Activated CD4-positive, alpha-beta T cell treated with anti-CD3 and anti-CD28 coated beads, Interleukin-2, amount 50 U/mL, for 48 hours (primary cell): Measurements from ENCODE around the gene KCNQ1.

ENCODE experiments used
- DNase-seq, 2 experiments: peaks; one replicate each; pipeline ENCODE4 v3.0.0-alpha.2; 2020

Gene KCNQ1

DNA sequence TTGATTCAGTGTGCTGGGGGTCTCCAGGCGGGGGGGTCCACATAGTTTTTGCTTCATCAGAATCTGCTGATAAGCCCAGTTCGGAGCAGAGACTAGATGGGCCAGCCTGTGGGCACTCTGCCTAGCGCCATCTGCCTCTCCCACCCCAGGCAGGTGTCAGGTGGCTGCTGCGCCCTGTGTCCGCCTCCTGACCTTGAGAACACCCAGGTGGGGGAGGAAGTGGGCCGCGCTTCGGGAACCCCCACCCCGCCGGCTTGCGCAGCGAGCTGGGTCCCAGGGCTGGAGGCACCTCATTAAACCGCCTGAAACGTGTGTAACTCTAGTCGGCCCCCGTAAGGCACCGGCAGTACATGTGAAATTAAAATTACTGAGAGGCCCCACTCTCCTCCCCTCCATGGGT is 113.6 kb downstream of the KCNQ1 start:
- DNase-seq, result no peak

DNA sequence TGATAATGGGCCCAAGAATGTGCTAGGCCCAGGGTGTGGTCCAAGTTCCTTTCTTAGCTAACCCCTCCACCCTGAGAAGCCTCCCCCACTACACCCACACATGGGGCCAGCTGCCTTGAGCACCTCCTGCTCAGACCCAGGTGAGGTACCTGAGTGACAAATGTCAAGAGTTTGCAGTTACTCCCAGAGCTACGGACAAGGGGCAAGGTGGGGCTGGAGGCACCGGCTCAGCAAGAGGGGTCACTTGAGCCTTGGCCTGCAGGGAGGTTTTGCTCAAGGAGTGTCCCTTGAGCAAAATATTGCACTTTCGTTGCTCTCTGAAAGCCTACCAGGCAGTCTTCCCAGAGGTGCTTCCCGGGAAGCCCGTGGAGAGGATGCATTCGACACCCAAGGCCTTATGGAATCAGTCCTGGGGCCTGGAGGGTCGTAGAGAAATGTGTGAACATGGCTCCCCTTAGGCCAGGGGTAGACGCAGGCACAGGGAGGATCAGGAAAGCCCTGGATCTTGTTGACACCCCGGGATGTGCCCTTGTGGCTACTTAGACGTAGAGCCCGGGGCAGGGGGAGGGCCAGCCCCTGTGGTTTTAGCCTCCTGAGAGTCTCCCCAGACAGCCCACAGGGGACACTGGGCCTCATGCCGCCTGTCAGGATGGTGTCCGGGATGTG is 114.2 kb downstream of the KCNQ1 start:
- DNase-seq, result no peak

DNA sequence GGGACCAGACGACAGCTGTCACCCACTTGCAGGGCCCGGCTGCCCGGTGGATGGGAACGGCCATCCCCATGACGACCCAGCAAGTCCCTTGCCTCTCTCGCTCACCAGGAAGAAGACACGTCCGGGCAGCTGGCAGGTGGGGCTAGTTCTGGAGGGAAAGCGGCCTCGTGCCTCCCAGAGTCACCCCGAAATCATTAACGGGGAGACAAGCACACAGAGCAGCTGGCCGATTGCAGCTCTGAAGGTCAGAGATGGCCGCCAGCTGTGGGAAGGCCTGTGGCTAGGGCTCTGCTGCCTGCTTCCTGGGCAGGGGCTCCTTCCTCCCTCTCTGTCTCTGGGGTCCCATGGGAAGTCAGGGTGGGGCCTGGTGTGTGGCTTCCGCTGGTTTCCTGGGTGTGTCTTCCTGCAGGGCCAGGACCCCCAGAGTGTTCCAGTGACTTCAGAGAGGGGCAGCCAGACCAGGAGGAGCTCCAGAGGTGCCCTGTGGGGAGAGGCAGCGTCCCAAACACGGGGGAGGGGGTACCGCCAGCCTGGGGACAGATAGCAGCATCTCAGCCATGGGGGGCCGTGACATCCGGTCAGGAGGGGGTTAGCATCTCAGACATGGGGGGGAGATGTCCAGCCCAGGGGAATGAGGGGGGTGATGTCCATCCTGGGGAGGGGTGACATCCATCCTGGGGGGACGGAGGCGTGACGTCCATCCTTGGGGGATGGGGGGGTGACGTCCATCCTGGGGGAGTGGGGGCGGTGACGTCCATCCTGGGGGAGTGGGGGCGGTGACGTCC is 114.9 kb downstream of the KCNQ1 start:
- no peak for DNase-seq

DNA sequence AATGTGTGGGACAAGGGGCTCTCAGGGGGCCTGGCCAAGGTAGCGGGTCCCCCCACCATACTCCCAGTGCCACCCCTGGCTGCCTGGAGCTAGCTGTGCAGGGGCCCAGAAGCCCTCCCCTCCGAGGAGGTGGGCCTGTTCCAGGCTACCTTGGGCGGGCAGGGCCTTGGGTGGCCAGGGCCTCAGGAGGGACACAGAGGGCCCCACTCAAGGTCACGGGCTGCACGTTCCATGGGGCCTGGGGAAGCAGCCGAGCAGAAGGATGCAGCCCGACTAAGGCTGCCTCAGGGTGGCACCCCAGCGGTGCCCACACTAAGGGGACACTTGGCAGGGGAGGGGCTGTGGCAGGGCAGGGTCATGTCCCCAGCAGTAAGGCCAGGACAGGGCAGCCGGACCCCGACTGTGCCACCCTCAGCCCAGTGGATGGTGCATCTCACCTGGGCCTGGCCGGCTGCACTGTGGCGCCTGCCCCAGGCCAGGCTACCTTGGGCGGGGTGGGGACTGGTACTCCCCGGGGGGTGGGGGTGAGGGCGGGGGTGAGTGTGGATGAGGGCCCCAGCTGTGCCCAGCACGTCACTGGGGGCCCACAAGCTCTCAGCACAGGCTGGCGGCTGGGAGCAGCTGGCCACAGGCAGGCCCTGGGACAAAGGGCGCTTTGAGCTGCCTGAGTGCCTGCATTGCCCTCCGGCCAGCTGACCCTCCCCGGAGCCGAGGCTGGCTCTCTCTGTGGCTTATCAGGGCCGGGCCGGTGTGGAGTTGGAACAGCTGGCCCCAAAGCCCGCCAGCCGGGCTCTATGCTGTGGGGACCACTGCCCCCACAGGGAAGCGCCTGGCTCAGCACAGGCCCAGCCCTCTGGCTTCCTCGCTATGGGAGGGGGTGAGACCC is 117.1 kb downstream of the KCNQ1 start:
- DNase-seq, result no peak

DNA sequence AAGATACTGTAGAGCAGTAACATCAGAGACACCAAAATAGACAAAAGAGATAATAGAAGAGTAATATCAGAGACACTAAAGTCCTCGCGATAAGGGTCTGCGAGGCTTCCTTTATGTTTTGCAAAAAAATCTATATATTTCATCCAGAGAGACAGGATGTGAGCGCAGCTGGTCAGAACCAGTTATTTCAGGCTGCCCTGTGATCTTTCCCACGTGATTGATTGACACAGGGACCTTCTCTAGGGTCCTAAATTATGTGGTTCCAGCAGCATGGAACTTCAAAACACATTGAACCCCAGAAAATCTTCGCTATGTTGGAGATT is 118.0 kb downstream of the KCNQ1 start:
- no peak for DNase-seq

DNA sequence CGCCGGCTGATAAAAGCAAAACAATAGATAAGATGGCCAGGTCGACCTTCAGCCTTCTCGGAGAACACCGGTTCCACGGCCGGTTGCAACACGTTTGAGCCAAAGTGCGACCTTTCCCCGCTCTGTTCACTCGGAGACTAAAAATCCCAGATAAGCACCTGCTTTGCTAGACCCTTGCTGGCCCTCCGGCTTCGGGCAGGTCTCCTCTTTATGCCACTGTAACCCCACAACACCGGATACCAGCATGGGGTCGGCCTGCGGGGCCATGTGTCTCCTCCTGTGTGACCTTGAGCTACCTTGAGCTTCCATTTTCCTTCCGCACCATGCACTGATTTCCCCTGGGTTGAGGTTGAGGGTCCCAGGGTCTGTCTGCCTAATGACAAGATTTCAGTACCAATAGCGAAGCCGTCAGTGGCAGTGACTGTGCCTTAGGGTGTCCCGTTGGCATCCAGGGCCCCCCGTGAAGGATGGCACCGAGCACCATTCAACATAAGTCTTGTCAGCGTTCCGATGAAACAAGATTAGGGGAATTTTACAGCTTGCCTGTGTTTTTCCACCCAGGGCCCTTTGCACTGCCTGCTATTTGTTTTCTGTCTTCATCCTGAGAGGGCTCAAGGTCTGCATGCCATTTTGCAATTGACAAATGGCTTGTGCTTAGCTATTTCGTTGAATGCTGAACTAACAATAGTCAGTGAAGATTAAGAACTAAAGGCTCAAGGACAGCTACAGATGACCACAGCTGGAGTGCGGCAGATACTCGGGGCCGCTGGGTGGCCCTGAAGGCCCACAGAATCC is 118.6 kb downstream of the KCNQ1 start:
- no peak for DNase-seq

DNA sequence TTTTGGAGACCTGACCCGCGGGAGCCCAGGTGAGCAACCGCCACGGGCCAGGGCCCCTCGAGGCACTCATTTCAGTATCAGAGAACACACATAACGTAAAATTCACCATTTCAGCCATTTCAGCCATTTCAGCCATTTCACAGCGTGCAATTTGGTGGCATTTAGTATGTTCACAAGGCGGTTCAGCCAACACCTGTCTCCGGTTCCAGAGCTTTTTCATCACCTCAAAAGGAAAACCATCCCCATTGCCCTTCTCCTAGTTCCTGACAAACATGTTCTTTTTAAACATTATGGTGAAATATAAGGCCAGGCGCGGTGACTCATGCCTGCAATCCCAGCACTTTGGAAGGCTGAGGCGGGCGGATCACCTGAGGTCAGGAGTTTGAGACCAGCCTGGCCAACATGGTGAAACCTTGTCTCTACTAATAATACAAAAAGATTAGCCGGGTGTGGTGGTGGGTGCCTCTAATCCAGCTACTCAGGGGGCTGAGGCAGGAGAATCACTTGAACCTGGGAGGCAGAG is 119.3 kb downstream of the KCNQ1 start:
- DNase-seq, result no peak

DNA sequence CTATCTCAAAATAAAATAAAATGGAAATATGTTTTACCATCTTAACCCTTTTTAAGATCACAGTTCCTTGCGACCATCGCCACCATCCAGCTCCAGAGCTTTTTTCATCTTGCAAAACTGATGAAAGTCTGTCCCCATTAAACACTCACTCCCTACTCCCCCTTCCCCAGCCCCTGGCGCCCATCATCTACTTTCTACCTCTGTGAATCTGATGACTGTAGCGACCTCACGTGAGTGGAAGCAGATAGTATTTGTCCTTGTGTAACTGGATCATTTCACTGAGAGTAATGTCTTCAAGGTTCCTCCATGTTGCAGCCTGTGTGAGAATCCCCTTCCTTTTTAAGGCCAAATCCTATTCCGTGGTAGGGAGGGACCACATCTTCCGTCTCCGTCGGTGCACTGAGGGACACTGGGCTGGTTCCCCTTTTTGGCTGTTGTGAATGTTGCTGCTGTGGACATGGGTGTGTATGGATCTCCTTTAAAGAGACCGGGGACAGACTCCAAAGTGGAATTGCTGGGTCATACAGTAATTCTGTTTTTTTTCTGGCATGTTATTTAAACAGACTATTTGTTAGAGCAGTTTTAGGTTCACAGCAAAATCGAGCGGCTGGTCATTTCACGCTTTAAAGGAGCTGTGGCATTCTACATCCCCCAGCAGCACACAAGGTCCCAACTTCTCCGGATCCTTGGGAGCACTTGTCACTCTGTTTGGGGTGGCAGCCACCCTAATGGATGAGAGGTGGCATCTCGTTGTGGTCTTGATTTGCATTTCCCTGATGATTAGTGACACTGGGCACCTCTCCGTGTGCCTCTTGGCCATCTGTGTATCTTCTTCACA is 120.0 kb downstream of the KCNQ1 start:
- no peak for DNase-seq

DNA sequence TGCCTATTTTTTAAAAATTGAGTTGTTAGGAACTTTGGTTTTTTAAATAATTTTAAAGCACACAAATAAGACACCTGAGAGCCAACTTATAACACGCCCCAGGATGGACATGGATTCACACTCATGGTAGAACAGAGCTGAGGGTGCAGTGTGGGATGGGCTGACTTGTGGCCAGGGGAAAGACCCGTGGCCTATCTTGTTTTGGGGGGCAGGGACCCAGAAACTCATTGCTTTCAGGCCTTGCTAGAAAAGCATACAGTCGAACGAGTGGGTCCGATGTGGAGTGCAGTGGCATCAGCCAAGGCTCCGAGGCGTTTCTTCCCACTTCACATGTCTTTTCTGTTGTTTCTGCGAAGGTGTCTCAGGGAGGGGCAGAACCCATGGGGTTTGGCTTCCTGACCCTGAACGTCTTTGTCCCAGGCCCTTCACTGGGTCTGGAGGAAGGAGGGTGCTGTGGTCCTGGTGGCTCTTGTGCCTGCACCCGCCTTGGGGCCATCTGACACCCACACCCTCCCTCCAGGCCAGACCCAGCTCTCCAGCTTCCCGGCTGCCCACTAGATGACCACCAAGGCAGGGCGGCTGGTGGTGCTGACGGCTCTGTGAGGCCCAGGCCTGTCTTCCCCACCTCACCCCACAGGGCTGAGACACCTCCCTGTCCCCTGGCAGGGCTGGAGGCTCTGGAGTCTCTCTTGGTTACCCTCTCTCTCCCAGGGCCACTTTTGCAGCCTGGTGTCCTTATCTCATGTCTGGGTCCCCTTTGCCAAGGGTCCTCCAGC is 120.8 kb downstream of the KCNQ1 start:
- DNase-seq, result no peak

DNA sequence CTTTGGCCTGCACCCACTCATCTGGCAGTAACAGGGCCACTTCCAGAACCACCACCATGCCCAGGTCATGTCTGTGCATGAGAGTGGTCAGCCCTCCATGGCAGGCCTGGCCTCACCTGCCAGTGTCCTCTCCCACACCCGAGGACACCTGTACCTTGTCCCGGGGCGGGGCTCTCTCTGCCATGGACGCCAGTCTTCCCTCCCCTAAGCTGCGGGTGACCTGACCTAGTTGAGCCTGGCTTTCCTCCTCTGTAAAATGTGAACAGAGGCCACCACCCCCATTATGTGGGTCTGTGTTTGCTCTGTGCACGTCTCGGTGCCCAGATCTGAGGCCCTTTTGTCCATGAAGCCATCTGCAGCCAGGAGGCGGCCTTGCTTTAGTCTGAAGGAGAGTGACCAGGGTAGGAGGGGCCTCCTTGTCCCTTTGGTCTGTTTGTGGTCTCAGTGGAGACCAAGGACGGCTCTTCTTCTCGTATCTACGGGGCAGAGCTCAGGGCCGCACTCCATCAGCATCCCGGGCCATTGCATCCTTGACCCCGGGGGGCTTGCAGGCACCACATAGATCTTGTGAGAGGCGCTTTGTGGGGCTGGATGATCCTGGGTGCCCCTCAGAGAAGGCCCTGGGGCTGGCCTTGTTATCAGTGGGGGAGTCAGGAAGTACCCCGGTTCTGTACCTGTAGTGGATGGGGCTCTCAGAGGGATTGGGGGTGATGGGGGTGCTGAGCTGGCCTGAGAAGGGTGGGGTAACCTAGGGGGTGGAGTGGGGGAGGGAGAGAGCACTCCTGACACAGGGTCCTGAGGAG is 121.6 kb downstream of the KCNQ1 start:
- no peak for DNase-seq

DNA sequence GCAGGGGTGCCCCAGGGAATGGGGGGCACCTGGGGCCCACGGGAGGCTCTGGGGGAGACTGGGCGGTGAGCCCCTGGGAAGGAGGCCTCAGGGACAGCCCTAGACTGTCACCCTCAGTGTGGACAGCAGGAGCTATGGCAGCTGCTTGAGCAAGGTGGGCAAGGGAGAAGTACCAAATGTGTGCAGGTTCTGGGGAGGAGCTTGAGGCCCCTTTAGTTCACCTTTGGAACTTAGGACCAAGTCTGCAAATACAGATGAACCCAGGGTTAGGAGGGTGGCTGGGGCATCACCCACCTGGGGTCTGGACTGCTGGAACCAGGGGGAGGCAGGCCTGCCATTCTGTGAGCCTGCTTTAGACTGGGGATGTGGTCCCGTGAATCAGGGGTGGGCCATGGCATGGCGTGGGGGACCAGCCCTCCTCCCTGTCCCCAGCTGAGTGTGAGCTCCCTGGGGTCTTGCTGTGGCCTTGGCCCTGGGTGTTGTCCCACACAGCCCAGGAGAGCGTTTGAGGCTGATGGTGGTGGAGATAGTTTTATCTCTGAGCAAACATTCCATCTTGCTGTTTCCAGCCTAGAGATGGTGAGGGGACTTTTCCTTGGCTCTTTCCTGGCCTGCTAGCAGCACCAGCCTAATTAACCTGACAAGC is 122.3 kb downstream of the KCNQ1 start:
- no peak for DNase-seq

DNA sequence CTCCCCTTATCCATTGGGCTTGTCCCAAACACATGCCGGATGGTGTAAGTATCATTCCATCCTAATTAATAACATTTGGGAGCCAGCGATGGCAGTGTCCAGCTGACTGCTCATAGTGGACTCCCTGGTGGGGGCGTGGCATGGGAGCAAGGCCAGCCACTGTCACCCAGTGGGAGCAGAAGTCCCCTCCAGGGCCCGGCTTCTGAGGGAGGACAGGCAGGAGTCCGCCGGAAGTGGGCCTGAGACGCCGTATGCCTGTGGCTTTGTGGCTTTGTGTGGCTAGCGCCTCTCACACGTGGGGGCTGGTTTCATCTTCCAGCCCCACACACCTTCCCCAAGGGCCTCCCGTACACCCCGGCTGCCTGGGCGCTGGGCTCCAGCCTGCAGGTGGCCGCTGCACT is 124.5 kb downstream of the KCNQ1 start:
- no peak for DNase-seq

DNA sequence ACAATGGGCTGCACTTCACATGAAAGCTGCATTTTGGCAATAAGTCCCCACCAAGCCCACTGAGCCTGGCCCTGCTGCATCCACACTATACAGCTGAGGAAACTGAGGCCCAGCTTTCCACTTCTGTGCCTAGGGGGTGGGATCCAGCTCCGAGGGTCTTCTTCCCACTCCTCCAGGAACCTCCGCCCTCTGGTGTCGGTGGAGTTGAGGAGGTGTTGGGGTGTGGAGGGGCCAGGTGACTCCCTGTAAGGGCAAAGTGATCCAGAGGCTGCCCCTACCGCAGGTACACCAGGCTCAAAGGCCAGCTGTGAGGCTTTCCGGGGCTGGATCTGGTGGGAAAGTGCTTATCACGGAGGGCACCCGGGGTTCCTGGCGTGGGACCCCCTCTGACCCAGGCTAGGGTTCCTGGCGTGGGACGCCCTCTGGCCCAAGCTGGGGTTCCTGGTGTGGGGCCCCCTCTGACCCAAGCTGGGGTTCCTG is 125.0 kb downstream of the KCNQ1 start:
- no peak for DNase-seq

DNA sequence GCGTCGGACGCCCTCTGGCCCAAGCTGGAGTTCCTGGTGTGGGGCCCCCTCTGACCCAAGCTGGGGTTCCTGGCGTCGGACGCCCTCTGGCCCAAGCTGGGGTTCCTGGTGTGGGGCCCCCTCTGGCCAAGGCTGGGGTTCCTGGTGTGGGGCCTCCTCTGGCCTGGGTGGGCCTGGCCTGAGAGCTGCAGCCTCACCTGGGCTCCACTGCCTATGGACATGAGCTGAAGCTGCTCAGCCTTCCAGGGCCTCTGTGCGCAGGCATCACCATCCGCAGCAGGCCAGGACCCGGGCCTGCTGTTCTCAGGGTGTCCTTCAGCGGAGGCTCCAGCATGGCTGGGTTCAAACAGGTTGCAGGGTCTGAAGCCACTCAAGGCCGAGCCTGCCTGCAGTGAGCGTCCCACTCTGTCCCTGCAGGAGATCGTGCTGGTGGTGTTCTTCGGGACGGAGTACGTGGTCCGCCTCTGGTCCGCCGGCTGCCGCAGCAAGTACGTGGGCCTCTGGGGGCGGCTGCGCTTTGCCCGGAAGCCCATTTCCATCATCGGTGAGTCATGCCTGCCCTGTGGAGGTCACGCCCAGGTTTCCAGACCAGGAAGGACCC is 125.5 kb downstream of the KCNQ1 start:
- DNase-seq, result no peak

DNA sequence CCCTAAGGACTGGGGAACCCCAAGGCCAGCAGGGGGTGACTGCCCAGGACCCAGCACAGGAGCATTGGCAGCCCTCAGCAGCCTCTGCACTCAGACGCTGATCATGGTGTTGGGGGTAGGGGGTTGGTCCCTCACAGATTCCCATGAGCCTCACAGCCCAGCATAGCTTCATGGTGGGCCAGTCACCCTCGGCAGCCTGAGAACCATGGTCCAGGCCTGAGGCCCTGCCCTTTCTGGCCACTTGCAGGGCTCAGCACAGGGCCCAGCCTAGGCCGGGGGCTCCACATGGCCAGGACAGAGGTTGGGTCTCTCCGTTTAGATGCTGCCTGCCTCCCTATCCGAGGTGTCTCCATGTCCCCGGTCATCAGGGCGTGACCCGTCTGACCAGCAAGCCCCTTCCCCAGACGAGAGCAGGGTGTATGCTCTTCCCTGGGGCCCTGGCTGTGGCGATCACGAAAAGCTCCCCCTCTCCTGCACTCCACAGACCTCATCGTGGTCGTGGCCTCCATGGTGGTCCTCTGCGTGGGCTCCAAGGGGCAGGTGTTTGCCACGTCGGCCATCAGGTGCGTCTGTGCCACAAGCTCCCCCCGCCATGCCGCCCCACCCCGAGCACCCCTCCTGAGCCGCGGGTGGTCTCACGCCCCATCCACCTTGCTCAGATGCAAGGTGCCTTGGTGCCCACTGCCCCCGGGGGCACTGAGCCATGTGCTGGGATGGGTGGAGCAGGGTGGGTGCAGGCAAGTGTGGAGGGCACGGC is 126.2 kb downstream of the KCNQ1 start:
- no peak for DNase-seq

DNA sequence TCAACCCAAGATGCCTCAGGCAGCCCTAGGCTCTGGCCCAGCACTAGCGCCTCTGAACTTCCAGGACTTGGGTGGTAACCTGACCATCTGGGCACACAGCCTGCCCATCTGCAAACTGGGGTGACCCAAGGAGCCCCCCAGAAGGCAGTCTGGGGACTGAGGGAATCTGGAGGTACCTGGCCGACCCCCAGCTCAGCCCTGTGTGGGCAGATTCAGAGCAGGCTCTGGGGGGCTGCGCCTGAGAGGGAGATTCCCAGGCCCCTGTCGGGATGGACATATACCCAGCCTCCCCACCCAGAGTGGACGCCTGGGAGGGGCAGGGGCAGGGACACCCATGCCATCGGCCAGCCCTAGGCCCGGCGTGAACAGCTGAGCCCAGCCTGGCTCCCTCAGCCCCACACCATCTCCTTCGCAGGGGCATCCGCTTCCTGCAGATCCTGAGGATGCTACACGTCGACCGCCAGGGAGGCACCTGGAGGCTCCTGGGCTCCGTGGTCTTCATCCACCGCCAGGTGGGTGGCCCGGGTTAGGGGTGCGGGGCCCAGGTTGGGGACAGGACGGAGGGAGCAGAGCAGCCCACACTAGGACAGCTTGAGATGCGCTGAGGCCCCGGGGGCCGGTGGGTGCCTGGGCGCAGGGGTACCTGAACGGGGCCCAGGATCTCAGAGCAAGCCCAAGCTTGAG is 126.9 kb downstream of the KCNQ1 start:
- no peak for DNase-seq

DNA sequence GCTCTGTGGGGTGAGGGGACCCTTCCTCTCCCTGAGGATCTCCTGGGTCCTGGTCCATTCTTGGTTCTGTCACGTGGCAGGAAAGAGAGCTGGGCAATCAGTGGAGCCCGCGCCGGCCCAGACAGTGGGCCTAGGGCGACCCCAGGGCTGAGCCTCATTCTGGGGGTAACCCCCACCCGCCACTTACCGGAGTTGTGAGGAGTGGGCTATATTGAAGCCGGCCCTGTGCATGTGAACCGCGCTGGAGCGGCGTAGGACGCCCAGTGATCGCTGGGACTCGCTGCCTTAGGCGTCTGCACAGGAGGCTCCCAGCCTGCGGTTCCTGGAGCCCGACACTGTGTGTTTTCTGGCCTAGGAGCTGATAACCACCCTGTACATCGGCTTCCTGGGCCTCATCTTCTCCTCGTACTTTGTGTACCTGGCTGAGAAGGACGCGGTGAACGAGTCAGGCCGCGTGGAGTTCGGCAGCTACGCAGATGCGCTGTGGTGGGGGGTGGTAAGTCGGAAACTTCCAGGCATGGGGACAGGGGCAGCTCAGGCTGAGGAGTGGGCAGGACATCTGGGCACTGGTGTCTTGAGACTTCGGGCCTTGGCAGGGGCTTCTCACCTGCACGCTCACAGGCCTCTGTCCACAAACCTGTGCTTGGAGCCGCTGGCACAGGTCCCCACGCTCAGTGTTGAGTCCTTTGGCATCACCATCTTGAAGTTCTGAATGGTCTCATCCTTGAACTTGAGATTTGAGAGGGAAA is 127.9 kb downstream of the KCNQ1 start:
- no peak for DNase-seq
